HCT116 (cell line): Measurements from ENCODE around the gene PHKB. TPM values are rescaled to one million over a fixed set of nuclear protein-coding genes. Genes with fewer than 3 reads are reported as not detected.

Experiments used
- ATAC-seq: fragments of 200-7000 bp; cut with Tn5 transposase; 2 replicates; pipeline ENCODE4 v1.9.1; 2020; ENCODE audit warnings: mild to moderate bottlenecking, moderate library complexity
- BruUV-seq: library from RNA; stranded (reverse); fragments of 400-500 nt; replicated peaks from 2 replicates; lab custom pipeline; 2021; lab: Mats Ljungman, UMichigan
- CTCF ChIA-PET: fragments of 300-600 bp; sonication (Branson Sonifier 250); formaldehyde crosslinking; loops from one replicate; lab custom pipeline; 2021; ENCODE audit warnings: antibody characterized with exemption; lab: Charles Lee
- POLR2A ChIA-PET: fragments of 300-600, 350-600 bp; sonication (Branson Sonifier 250); formaldehyde crosslinking; loops from one replicate; lab custom pipeline; 2021; ENCODE audit warnings: antibody characterized with exemption; lab: Charles Lee
- RAD21 ChIA-PET, 2 experiments: fragments of 300-600 bp; sonication (Branson Sonifier 250); formaldehyde crosslinking; loops; one replicate each; lab custom pipeline; 2023; ENCODE audit warnings: low total read pairs in 2 of 2; ENCODE audit not compliant: uncharacterized antibody in 2 of 2, unreplicated experiment in 2 of 2, low non-redundant PET in 1 of 2; lab: Charles Lee
- DNase-seq: peaks from one replicate; pipeline ENCODE4 v3.0.0-alpha.2; 2010; ENCODE audit warnings: low read depth, low spot score
- H2AFZ ChIP-seq: fragments of 200-600 bp; shearing (Covaris generic), sonication (generic); 2 replicates; pipeline ENCODE4 v1.6.1; 2017; ENCODE audit warnings: low read depth, mixed run types, mixed read lengths, antibody characterized with exemption, low read length; ENCODE audit not compliant: poor library complexity, severe bottlenecking
- H3K27ac ChIP-seq: 2 replicates; pipeline ENCODE4 v1.5.1; 2012; ENCODE audit warnings: low read depth, low read length
- H3K27me3 ChIP-seq: fragments of 200-600 bp; sonication (generic); 2 replicates; pipeline ENCODE4 v1.6.1; 2016; ENCODE audit warnings: mixed run types, low read length, mixed read lengths; ENCODE audit not compliant: insufficient read depth
- H3K36me3 ChIP-seq, 2 experiments: fragments of 200-500 bp in 1 of 2; fragments of 200-600 bp in 1 of 2; sonication (Bioruptor generic) in 1 of 2; sonication (generic) in 1 of 2; 2 replicates each; pipeline versions ENCODE4 v1.5.1 to v1.6.1; 2014 to 2016; ENCODE audit warnings: low read length in 2 of 2, inconsistent platforms in 1 of 2, mixed read lengths in 1 of 2, mixed run types in 1 of 2; ENCODE audit not compliant: insufficient read depth in 2 of 2, control insufficient read depth in 1 of 2
- H3K4me1 ChIP-seq, 2 experiments: fragments of 200-600 bp in 1 of 2; sonication (generic) in 1 of 2; 2 replicates each; pipeline versions ENCODE4 v1.5.1 to v1.6.1; 2012 to 2017; ENCODE audit warnings: low read length in 2 of 2, inconsistent platforms in 1 of 2, mild to moderate bottlenecking in 1 of 2, mixed read lengths in 1 of 2, mixed run types in 1 of 2, moderate library complexity in 1 of 2; ENCODE audit not compliant: insufficient read depth in 2 of 2, control insufficient read depth in 1 of 2
- H3K4me2 ChIP-seq: fragments of 200-600 bp; sonication (generic); 2 replicates; pipeline ENCODE4 v1.6.1; 2017; ENCODE audit warnings: mixed run types, low read length, mixed read lengths
- H3K4me3 ChIP-seq, 2 experiments: fragments of 200-600 bp in 1 of 2; sonication (generic) in 1 of 2; replicated peaks in 1 of 2; 2 replicates each; pipeline ENCODE4 v1.5.1; 2011 to 2016; ENCODE audit warnings: low read length in 2 of 2, control low read depth in 1 of 2, low read depth in 1 of 2, mild to moderate bottlenecking in 1 of 2, mixed read lengths in 1 of 2, mixed run types in 1 of 2
- H3K79me2 ChIP-seq: fragments of 200-600 bp; sonication (generic); 2 replicates; pipeline ENCODE4 v1.6.1; 2017; ENCODE audit warnings: mild to moderate bottlenecking, mixed run types, low read length, moderate library complexity, mixed read lengths; ENCODE audit not compliant: insufficient read depth
- H3K9ac ChIP-seq: fragments of 200-600 bp; sonication (generic); 2 replicates; pipeline ENCODE4 v1.6.1; 2016; ENCODE audit warnings: low read length, mixed read lengths
- H3K9me2 ChIP-seq: fragments of 200-600 bp; sonication (generic), shearing (Covaris generic); 2 replicates; pipeline ENCODE4 v1.6.1; 2017; ENCODE audit warnings: mixed run types, mild to moderate bottlenecking, moderate library complexity; ENCODE audit not compliant: insufficient read depth
- H3K9me3 ChIP-seq, 2 experiments: fragments of 200-500 bp in 1 of 2; fragments of 200-600 bp in 1 of 2; sonication (Bioruptor generic) in 1 of 2; sonication (generic) in 1 of 2; 2 replicates each; pipeline ENCODE4 v1.6.1; 2014 to 2017; ENCODE audit warnings: low read length in 2 of 2, mixed read lengths in 2 of 2, inconsistent platforms in 1 of 2, low read depth in 1 of 2, mild to moderate bottlenecking in 1 of 2, mixed run types in 1 of 2, moderate library complexity in 1 of 2; ENCODE audit not compliant: control insufficient read depth in 1 of 2, insufficient read depth in 1 of 2
- H4K20me1 ChIP-seq: fragments of 200-600 bp; sonication (generic), shearing (Covaris generic); 2 replicates; pipeline ENCODE4 v1.6.1; 2017; ENCODE audit warnings: mixed run types, mild to moderate bottlenecking, moderate library complexity; ENCODE audit not compliant: insufficient read depth
- CEBPB ChIP-seq: IDR thresholded peaks from 2 replicates; pipeline ENCODE4 v1.6.1; 2012; ENCODE audit warnings: low read depth
- ELF1 ChIP-seq: IDR thresholded peaks from 2 replicates; pipeline ENCODE4 v1.6.1; 2012; ENCODE audit warnings: low read depth, borderline replicate concordance
- EZH2phosphoT487 ChIP-seq: fragments of 200-600 bp; IDR thresholded peaks from 2 replicates; pipeline ENCODE4 v1.6.1; 2018; ENCODE audit warnings: antibody characterized with exemption, borderline replicate concordance
- JUND ChIP-seq: IDR thresholded peaks from 2 replicates; pipeline ENCODE4 v1.6.1; 2012
- POLR2AphosphoS5 ChIP-seq: IDR thresholded peaks from 2 replicates; pipeline ENCODE4 v1.6.1; 2011; ENCODE audit warnings: mild to moderate bottlenecking, low read depth, low read length, moderate library complexity
- RAD21 ChIP-seq: IDR thresholded peaks from 2 replicates; pipeline ENCODE4 v1.6.1; 2012; ENCODE audit warnings: low read depth, mild to moderate bottlenecking
- SIN3A ChIP-seq: IDR thresholded peaks from 2 replicates; pipeline ENCODE4 v1.6.1; 2012; ENCODE audit warnings: low read depth
- SRF ChIP-seq: IDR thresholded peaks from 2 replicates; pipeline ENCODE4 v1.6.1; 2012; ENCODE audit warnings: low read depth
- intact Hi-C: fragments of 100-400 bp; cut with micrococcal nuclease; formaldehyde crosslinking; loops from 2 replicates; pipeline ENCODE4 v1.10.0; 2022
- total RNA-seq: library from RNA; stranded (reverse); gene quantifications from one replicate; pipeline ENCODE4 v1.2.1, GENCODE V29; 2021; ENCODE audit not compliant: unreplicated experiment
- TF ChIP-seq, protein P1 (sequence below): IDR thresholded peaks from 2 replicates; pipeline ENCODE4 v1.6.1; 2012

PHKB gene
- total RNA-seq, 1 experiment from 2014 or later, result 30.5 TPM

GRCh38 chr16:47712276-47713224 lies 251.4 kb downstream of the PHKB start:
- TF ChIP-seq, protein P1, sequence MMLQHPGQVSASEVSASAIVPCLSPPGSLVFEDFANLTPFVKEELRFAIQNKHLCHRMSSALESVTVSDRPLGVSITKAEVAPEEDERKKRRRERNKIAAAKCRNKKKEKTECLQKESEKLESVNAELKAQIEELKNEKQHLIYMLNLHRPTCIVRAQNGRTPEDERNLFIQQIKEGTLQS, result no peak
- TF ChIP-seq ELF1, result no peak
- no peak for TF ChIP-seq CEBPB
- TF ChIP-seq RAD21, result no peak
- TF ChIP-seq JUND, result no peak
- no peak for TF ChIP-seq SIN3A
- TF ChIP-seq EZH2phosphoT487, result no peak
- TF ChIP-seq POLR2AphosphoS5, result no peak
- TF ChIP-seq, all 23 proteins: peak for 0
- Histone ChIP-seq H3K36me3 (no peaks in the 10 kb centered on the region), H2AFZ (no peak overlapping the region), H3K27ac (no peak overlapping the region), H3K4me3 (no peak overlapping the region), H4K20me1 (no peaks in the 10 kb centered on the region), H3K79me2 (no peaks in the 10 kb centered on the region), H3K9ac (no peak overlapping the region), H3K4me2 (no peak overlapping the region), H3K4me1 (no peaks in the 10 kb centered on the region), H3K27me3 (no peaks in the 10 kb centered on the region), H3K9me3 (no peaks in the 10 kb centered on the region), H3K9me2 (no peaks in the 10 kb centered on the region)
- no peak for ATAC-seq
- ChIA-PET RAD21 (no interaction called here), CTCF (no interaction called here), POLR2A (no interaction called here)
- intact Hi-C loops, result no loop called here
- no peak for DNase-seq
- no TSS peak for BruUV-seq

DNA sequence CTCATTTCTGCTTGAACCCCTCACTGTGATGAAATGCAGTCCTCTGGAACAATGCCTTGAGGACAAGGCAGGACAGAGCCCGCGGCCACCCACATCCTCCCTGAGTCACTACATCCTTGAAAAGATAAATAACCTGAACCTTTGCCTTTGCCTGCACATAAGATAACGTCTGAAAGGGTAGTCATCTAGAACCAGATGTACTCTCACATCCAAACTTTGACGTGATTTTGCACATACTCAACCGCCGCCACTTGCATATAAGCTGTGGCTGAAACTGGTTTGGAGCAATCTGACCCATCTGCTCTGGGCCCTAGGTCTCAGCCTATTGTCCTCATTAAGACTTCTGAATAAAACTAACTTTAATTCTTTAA lies 252.1 kb downstream of the PHKB start:
- BruUV-seq, result no TSS peak
- CTCF ChIA-PET, result no interaction called here
- no peak for DNase-seq

More for the DNA sequence above, 252.1 kb downstream of the PHKB start:
- POLR2A ChIA-PET, result no interaction called here
- H3K36me3 ChIP-seq, result no peaks in the 10 kb centered on the region
- no peaks in the 10 kb centered on the region for H3K9me3 ChIP-seq
- H3K9ac ChIP-seq, result no peak overlapping the region
- no peaks in the 10 kb centered on the region for H3K9me2 ChIP-seq
- H3K4me3 ChIP-seq, result no peak overlapping the region
- RAD21 ChIA-PET, result no interaction called here
- intact Hi-C loops, result no loop called here
- TF ChIP-seq SRF, result no peak
- H3K79me2 ChIP-seq, result no peaks in the 10 kb centered on the region
- no peak overlapping the region for H3K4me2 ChIP-seq
- H3K27me3 ChIP-seq, result no peaks in the 10 kb centered on the region
- no peaks in the 10 kb centered on the region for H4K20me1 ChIP-seq
- H2AFZ ChIP-seq, result no peak overlapping the region
- ATAC-seq, result no peak
- H3K27ac ChIP-seq, result no peak overlapping the region
- H3K4me1 ChIP-seq, result no peaks in the 10 kb centered on the region
